Astrocyte of the spinal cord (primary cell): ENCODE measurements around the gene EHMT1.

Source experiments
- DNase-seq: peaks from one replicate; pipeline ENCODE4 v3.0.0; 2011; ENCODE audit warnings: low read depth, low spot score
- H3K4me3 ChIP-seq: 2 replicates; pipeline ENCODE4 v1.5.1; 2011; ENCODE audit warnings: low read depth, mild to moderate bottlenecking, low read length, moderate library complexity
- CTCF ChIP-seq: IDR thresholded peaks from 2 replicates; pipeline ENCODE4 v1.5.1; 2012; ENCODE audit warnings: low read depth, mild to moderate bottlenecking, low read length, inconsistent platforms
- in situ Hi-C: cut with HindIII; loops from 2 replicates; pipeline ENCODE4 v1.10.0; 2017; ENCODE audit warnings: low sequenced_read_pairs

Gene EHMT1

GRCh38 chr9:137757613-137758029, 138.8 kb downstream of the EHMT1 start:
- peak; percentile 76 for DNase-seq

GRCh38 chr9:137758067-137758466, 139.3 kb downstream of the EHMT1 start:
- DNase-seq: no peak
- in situ Hi-C loops: no loop called here
- no peak overlapping the region for H3K4me3 ChIP-seq
- TF ChIP-seq CTCF: no peak

More at GRCh38 chr9:137757613-137758029, 138.8 kb downstream of the EHMT1 start:
- H3K4me3 ChIP-seq: no peak overlapping the region
- TF ChIP-seq CTCF: no peak
- in situ Hi-C loops: no loop called here

GRCh38 chr9:137759117-137759516, 140.3 kb downstream of the EHMT1 start:
- DNase-seq: no peak
- no peak overlapping the region for H3K4me3 ChIP-seq
- no peak for TF ChIP-seq CTCF
- in situ Hi-C loops: no loop called here

GRCh38 chr9:137759649-137760321, 141.0 kb downstream of the EHMT1 start:
- TF ChIP-seq CTCF: no peak
- H3K4me3 ChIP-seq: no peak overlapping the region
- in situ Hi-C loops: no loop called here
- no peak for DNase-seq

GRCh38 chr9:137760426-137760825, 141.6 kb downstream of the EHMT1 start:
- no peak overlapping the region for H3K4me3 ChIP-seq
- in situ Hi-C loops: no loop called here
- TF ChIP-seq CTCF: no peak
- DNase-seq: peak; percentile 51

GRCh38 chr9:137761032-137761431, 142.2 kb downstream of the EHMT1 start:
- H3K4me3 ChIP-seq: no peak overlapping the region
- no peak for TF ChIP-seq CTCF
- in situ Hi-C loops: no loop called here
- DNase-seq: no peak

GRCh38 chr9:137761793-137762192, 143.0 kb downstream of the EHMT1 start:
- no peak overlapping the region for H3K4me3 ChIP-seq
- no peak for TF ChIP-seq CTCF
- DNase-seq: no peak
- in situ Hi-C loops: no loop called here
